PC-3 (cell line): ENCODE results near the gene RNF215.

Experiments
- CTCF ChIP-seq: fragments of 300-600 bp; sonication (generic); conservative IDR thresholded peaks from 2 replicates; pipeline ENCODE4 v1.5.1; 2017; ENCODE audit warnings: antibody characterized with exemption, low read depth, mild to moderate bottlenecking, low read length
- EZH2 ChIP-seq: fragments of 300-600 bp; sonication (generic); IDR thresholded peaks from one replicate; pipeline ENCODE4 v1.6.1; 2017; ENCODE audit warnings: antibody characterized with exemption, mild to moderate bottlenecking, low read length; ENCODE audit not compliant: unreplicated experiment

- no peak for TF ChIP-seq CTCF
- TF ChIP-seq EZH2: no peak
These were observed 36.2 kb upstream of the RNF215 start for GRCh38 chr22:30423301-30423958.
